ENCODE measurements around the gene ATP2A3.

ATP2A3 gene

GRCh38 chr17:3946711-3947235 is 17.5 kb downstream of the ATP2A3 start:
- TF ChIP-seq GATA2 (IDR thresholded peaks at IDR 0.05; ENCODE audit: low read depth, low read length) (no peak), GATA3 (IDR thresholded peaks at IDR 0.05; ENCODE audit: low read depth, low read length) (no peak)

- TF ChIP-seq GATA3 (IDR thresholded peaks at IDR 0.05; ENCODE audit: low read depth, low read length) = no peak
- no peak for TF ChIP-seq GATA2 (IDR thresholded peaks at IDR 0.05; ENCODE audit: low read depth, low read length)
Measured at GRCh38 chr17:3944485-3945388, 19.5 kb downstream of the ATP2A3 start.

- TF ChIP-seq GATA2 (IDR thresholded peaks at IDR 0.05; ENCODE audit: low read depth, low read length) (no peak), GATA3 (IDR thresholded peaks at IDR 0.05; ENCODE audit: low read depth, low read length) (no peak)
Measured at GRCh38 chr17:3943240-3943891, 20.9 kb downstream of the ATP2A3 start.

GRCh38 chr17:3940965-3941698 is 23.1 kb downstream of the ATP2A3 start:
- no peak for TF ChIP-seq GATA3 (IDR thresholded peaks at IDR 0.05; ENCODE audit: low read depth, low read length)
- TF ChIP-seq GATA2 (IDR thresholded peaks at IDR 0.05; ENCODE audit: low read depth, low read length) = no peak

- no peak for TF ChIP-seq GATA3 (IDR thresholded peaks at IDR 0.05; ENCODE audit: low read depth, low read length)
- no peak for TF ChIP-seq GATA2 (IDR thresholded peaks at IDR 0.05; ENCODE audit: low read depth, low read length)
Measured at GRCh38 chr17:3937359-3937758, 26.9 kb downstream of the ATP2A3 start.

- TF ChIP-seq GATA2 (IDR thresholded peaks at IDR 0.05; ENCODE audit: low read depth, low read length) (no peak), GATA3 (IDR thresholded peaks at IDR 0.05; ENCODE audit: low read depth, low read length) (no peak)
Measured at GRCh38 chr17:3935825-3936355, 28.3 kb downstream of the ATP2A3 start.

- TF ChIP-seq GATA2 (IDR thresholded peaks at IDR 0.05; ENCODE audit: low read depth, low read length) (no peak), GATA3 (IDR thresholded peaks at IDR 0.05; ENCODE audit: low read depth, low read length) (no peak)
Measured at GRCh38 chr17:3935140-3935542, 29.1 kb downstream of the ATP2A3 start.

GRCh38 chr17:3929764-3930163 is 34.5 kb downstream of the ATP2A3 start:
- TF ChIP-seq GATA3 (IDR thresholded peaks at IDR 0.05; ENCODE audit: low read depth, low read length) = no peak
- TF ChIP-seq GATA2 (IDR thresholded peaks at IDR 0.05; ENCODE audit: low read depth, low read length) = no peak

GRCh38 chr17:3929181-3929580 is 35.1 kb downstream of the ATP2A3 start:
- no peak for TF ChIP-seq GATA2 (IDR thresholded peaks at IDR 0.05; ENCODE audit: low read depth, low read length)
- TF ChIP-seq GATA3 (IDR thresholded peaks at IDR 0.05; ENCODE audit: low read depth, low read length) = no peak

GRCh38 chr17:3928406-3928805 is 35.8 kb downstream of the ATP2A3 start:
- TF ChIP-seq GATA3 (IDR thresholded peaks at IDR 0.05; ENCODE audit: low read depth, low read length) (no peak), GATA2 (IDR thresholded peaks at IDR 0.05; ENCODE audit: low read depth, low read length) (no peak)

GRCh38 chr17:3927628-3928340 is 36.5 kb downstream of the ATP2A3 start:
- TF ChIP-seq GATA2 (IDR thresholded peaks at IDR 0.05; ENCODE audit: low read depth, low read length) (no peak), GATA3 (IDR thresholded peaks at IDR 0.05; ENCODE audit: low read depth, low read length) (no peak)

GRCh38 chr17:3926860-3927627 is 37.2 kb downstream of the ATP2A3 start:
- no peak for TF ChIP-seq GATA3 (IDR thresholded peaks at IDR 0.05; ENCODE audit: low read depth, low read length)
- TF ChIP-seq GATA2 (IDR thresholded peaks at IDR 0.05; ENCODE audit: low read depth, low read length) = no peak
